Suprapubic skin (tissue), 4 donors: ENCODE results near the gene TATDN3.

Experiments used
- POLR2A ChIP-seq, 2 donors: fragments of 450-650 bp; IDR thresholded peaks; one replicate each; pipeline ENCODE4 v1.6.1; 2017; ENCODE audit warnings: antibody characterized with exemption in 2 of 2, mild to moderate bottlenecking in 2 of 2, moderate library complexity in 2 of 2
- POLR2AphosphoS5 ChIP-seq, 3 donors: sonication (generic); formaldehyde crosslinking; IDR thresholded peaks; one replicate each; pipeline ENCODE4 v1.6.1; 2017; ENCODE audit warnings: antibody characterized with exemption in 3 of 3
- TF ChIP-seq, protein P1 (sequence below), 2 donors: fragments of 200-600 bp in 1 of 2; fragments of 450-650 bp in 1 of 2; sonication (generic) in 1 of 2; IDR thresholded peaks; one replicate each; pipeline ENCODE4 v1.5.1; 2016 to 2019; ENCODE audit warnings: antibody characterized with exemption in 2 of 2, mild to moderate bottlenecking in 1 of 2, moderate library complexity in 1 of 2

DNA sequence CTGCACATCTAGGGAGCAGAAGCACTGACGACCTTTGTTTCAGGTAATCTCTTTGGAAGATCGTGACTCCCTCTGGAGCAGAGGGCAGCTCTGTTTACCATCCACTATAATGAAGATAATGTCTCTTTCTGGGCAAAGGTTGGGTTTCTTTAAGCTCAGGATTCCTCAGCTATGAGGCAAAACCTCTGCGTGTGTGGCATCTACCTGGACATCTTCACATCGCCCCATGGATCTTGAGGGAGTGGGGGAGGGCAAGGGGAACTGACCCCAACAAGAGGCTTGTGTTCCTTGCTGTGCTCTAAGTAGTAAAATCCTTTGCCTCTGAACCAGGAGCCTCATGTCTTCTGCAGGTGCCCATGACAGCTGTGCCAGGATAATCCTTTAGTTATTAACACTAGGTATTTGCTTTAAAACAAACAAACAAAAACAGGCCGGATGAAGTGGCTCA is 36.2 kb downstream of the TATDN3 start:
- TF ChIP-seq, protein P1, sequence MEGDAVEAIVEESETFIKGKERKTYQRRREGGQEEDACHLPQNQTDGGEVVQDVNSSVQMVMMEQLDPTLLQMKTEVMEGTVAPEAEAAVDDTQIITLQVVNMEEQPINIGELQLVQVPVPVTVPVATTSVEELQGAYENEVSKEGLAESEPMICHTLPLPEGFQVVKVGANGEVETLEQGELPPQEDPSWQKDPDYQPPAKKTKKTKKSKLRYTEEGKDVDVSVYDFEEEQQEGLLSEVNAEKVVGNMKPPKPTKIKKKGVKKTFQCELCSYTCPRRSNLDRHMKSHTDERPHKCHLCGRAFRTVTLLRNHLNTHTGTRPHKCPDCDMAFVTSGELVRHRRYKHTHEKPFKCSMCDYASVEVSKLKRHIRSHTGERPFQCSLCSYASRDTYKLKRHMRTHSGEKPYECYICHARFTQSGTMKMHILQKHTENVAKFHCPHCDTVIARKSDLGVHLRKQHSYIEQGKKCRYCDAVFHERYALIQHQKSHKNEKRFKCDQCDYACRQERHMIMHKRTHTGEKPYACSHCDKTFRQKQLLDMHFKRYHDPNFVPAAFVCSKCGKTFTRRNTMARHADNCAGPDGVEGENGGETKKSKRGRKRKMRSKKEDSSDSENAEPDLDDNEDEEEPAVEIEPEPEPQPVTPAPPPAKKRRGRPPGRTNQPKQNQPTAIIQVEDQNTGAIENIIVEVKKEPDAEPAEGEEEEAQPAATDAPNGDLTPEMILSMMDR (IDR thresholded peaks at IDR 0.05) = no peak
- TF ChIP-seq POLR2A (IDR thresholded peaks at IDR 0.05) (no peak), POLR2AphosphoS5 (IDR thresholded peaks at IDR 0.05) (no peak)
